Neural crest cell (in vitro differentiated cells): ENCODE measurements around the gene LGI1. TPM values are rescaled to one million over a fixed set of nuclear protein-coding genes. Genes with fewer than 3 reads are reported as not detected.

ENCODE experiments used
- DNase-seq: peaks from one replicate; pipeline ENCODE4 v3.0.0; 2021; ENCODE audit warnings: low read depth, mixed read lengths, low spot score
- H3K27ac Mint-ChIP-seq: one replicate; pipeline ENCODE4 v1.8.0; 2021; ENCODE audit warnings: mild to moderate bottlenecking, mixed read lengths; ENCODE audit not compliant: unreplicated experiment
- H3K27me3 Mint-ChIP-seq: 2 replicates; pipeline ENCODE4 v1.8.0; 2021; ENCODE audit warnings: low read depth, mild to moderate bottlenecking, mixed read lengths
- H3K36me3 Mint-ChIP-seq: 2 replicates; pipeline ENCODE4 v1.8.0; 2021; ENCODE audit warnings: low read depth, mild to moderate bottlenecking, mixed read lengths
- H3K4me1 Mint-ChIP-seq: 2 replicates; pipeline ENCODE4 v1.8.0; 2021; ENCODE audit warnings: mixed read lengths
- H3K4me3 Mint-ChIP-seq: one replicate; pipeline ENCODE4 v1.8.0; 2021; ENCODE audit warnings: mild to moderate bottlenecking, mixed read lengths
- H3K9me3 Mint-ChIP-seq: 2 replicates; pipeline ENCODE4 v1.8.0; 2021; ENCODE audit warnings: mixed read lengths
- long read RNA-seq: library from polyadenylated mRNA; unstranded; transcript quantifications from one replicate; pipeline ENCODE4 v2.0.0, GENCODE V29; 2020
- total RNA-seq: library from RNA; stranded (reverse); gene quantifications from 2 replicates; pipeline ENCODE4 v1.2.1, GENCODE V29; 2021
- TF ChIP-seq, protein P1 (sequence below): fragments of 200-600 bp; sonication (generic); conservative IDR thresholded peaks from 2 replicates; pipeline ENCODE4 v1.5.0; 2021; ENCODE audit warnings: antibody characterized with exemption, mild to moderate bottlenecking

Gene LGI1
- 22.6 and 23.6 TPM in 2 replicates for total RNA-seq
- long read RNA-seq, full-length matches to known transcripts, result 84 of 95 reads
- long read RNA-seq, partial matches to known transcripts, result 3 of 95 reads
- long read RNA-seq, other reads (novel, unspliced or antisense), result 8 of 95 reads

DNA sequence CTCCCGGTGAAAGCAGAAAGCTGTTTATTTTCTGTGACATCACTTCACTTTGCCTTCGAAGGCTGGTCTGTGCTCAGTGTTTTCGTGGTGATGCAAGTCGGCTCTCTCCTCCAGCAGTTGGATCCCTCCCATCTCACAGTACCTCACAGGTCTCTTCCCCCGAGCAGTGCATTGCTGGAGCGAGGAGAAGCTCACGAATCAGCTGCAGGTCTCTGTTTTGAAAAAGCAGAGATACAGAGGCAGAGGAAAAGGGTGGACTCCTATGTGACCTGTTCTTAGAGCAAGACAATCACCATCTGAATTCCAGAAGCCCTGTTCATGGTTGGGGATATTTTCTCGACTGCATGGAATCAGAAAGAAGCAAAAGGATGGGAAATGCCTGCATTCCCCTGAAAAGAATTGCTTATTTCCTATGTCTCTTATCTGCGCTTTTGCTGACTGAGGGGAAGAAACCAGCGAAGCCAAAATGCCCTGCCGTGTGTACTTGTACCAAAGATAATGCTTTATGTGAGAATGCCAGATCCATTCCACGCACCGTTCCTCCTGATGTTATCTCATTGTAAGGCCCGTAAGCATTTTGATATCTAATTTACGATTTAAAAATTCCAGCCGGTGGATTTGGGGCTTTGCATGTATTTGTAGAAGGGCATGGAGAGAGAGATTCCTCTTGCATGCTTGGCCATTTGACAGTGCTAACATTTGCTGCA lies at the start of gene LGI1:
LGI1 (plus strand) TSS at position 136 of the 707 bp plus-strand sequence; CDS start at position 345, 209 bp downstream.
- Mint-ChIP-seq H3K9me3 (no peaks in the 10 kb centered on the region), H3K27me3 (peaks cover 18% of the 10 kb centered on the region)
- DNase-seq, result no peak

DNA sequence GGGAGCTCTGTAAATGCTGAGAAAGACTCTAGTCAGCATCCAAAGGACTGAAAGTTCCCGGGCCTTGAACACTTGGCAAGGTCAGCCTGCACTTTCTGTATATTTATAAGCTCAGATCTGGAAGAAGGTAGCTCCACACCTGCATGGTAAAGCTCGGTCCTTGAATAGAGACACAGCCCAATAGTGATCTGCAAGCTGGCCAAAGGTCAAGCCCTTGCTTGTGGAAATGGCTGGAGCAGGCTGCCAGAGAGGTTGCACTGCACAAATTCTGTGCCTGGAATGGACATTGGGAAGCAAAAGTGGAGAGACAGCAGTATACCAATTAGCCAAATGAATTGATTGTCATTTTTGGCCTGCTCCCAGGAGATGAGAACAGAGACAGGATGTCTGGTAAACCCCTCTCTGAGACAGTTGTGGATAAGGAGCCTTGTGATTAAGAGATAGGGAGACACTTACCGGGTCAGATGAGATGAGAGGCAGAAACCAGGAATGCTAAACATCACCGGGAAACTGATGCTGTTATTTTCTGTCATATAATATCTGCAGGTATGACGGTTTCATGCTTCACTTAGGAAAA lies 47.3 kb upstream of the LGI1 start:
- H3K4me1 Mint-ChIP-seq, result no peaks in the 10 kb centered on the region
- H3K4me3 Mint-ChIP-seq, result no peak overlapping the region
- TF ChIP-seq, protein P1, sequence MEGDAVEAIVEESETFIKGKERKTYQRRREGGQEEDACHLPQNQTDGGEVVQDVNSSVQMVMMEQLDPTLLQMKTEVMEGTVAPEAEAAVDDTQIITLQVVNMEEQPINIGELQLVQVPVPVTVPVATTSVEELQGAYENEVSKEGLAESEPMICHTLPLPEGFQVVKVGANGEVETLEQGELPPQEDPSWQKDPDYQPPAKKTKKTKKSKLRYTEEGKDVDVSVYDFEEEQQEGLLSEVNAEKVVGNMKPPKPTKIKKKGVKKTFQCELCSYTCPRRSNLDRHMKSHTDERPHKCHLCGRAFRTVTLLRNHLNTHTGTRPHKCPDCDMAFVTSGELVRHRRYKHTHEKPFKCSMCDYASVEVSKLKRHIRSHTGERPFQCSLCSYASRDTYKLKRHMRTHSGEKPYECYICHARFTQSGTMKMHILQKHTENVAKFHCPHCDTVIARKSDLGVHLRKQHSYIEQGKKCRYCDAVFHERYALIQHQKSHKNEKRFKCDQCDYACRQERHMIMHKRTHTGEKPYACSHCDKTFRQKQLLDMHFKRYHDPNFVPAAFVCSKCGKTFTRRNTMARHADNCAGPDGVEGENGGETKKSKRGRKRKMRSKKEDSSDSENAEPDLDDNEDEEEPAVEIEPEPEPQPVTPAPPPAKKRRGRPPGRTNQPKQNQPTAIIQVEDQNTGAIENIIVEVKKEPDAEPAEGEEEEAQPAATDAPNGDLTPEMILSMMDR, result no peak
- no peak overlapping the region for H3K27ac Mint-ChIP-seq
- peaks cover 4% of the 10 kb centered on the region for H3K9me3 Mint-ChIP-seq
- H3K27me3 Mint-ChIP-seq, result no peaks in the 10 kb centered on the region
- no peak for DNase-seq
- no peaks in the 10 kb centered on the region for H3K36me3 Mint-ChIP-seq

More for the DNA sequence above, at the start of gene LGI1:
- H3K27ac Mint-ChIP-seq, result peak within 1 kb of the TSS; percentile 93
- peak within 1 kb of the TSS; percentile 93 for H3K4me3 Mint-ChIP-seq
- H3K4me1 Mint-ChIP-seq, result peaks cover 80% of the 10 kb centered on the region
- TF ChIP-seq, protein P1, result no peak
- H3K36me3 Mint-ChIP-seq, result no peaks in the 10 kb centered on the region

DNA sequence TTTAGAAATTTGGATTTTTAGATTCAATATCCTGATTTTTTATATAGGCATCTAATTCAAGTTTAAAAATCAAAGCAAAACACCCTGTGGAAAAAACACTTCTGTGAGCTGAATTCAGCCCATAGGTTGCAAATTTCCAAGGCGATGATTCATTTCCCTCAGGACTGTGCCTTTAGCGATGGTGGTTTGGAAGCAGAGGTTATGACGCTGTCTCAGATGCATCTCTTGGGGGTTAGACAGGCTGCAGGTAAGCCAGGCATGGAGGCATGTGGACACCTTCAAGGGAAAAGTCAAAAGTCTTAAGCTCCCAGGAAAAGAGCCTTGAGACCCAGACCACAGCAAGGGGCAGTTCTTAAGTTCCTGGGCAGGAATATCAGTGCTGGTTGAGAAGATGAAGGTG lies 45.8 kb upstream of the LGI1 start:
- TF ChIP-seq, protein P1, result no peak
- no peak for DNase-seq
- Mint-ChIP-seq H3K27ac (no peak overlapping the region), H3K36me3 (no peaks in the 10 kb centered on the region), H3K4me1 (no peaks in the 10 kb centered on the region), H3K9me3 (peaks cover 4% of the 10 kb centered on the region), H3K27me3 (no peaks in the 10 kb centered on the region), H3K4me3 (no peak overlapping the region)

DNA sequence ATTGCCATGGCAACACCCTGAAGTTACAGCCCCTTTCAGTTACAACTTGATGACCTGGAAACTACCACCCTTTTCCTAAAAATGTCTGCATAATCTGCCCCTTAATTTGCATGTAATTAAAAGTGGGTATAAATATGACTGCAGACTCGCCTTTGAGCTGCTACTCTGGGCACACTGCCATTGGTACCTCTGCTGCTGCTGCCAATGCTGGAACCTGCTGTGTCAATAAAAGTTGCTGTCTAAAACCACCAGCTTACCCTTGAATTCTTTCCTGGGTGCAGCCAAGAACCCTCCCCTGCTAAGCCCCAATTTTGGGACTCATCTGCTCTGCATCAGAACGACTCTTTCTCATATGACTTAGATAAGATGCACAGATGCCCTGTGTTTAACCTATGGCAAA lies 45.1 kb upstream of the LGI1 start:
- Mint-ChIP-seq H3K4me1 (no peaks in the 10 kb centered on the region), H3K9me3 (peaks cover 4% of the 10 kb centered on the region), H3K4me3 (no peak overlapping the region), H3K27ac (no peak overlapping the region), H3K27me3 (no peaks in the 10 kb centered on the region), H3K36me3 (no peaks in the 10 kb centered on the region)
- TF ChIP-seq, protein P1, result no peak
- no peak for DNase-seq

DNA sequence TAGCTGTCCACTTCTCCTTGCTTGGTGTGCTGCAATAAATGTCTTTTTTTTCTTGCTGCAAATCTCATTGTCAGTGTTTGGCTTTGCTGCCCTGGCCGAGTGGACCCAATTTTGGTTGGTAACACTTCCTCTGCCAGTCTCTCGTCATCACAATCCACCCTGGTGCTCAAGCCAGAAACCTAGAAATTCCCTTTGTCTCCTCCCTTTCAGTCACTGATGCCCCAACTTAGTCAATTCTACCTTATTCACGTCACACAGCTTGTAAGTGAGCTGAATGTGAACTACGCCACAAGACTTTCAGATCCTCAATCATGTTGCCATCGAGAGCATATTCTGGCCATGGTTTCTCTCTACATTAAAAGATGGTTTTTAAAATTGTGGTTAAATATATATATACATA lies 42.4 kb upstream of the LGI1 start:
- no peak overlapping the region for H3K4me3 Mint-ChIP-seq
- no peaks in the 10 kb centered on the region for H3K36me3 Mint-ChIP-seq
- TF ChIP-seq, protein P1, result no peak
- H3K27ac Mint-ChIP-seq, result no peak overlapping the region
- H3K9me3 Mint-ChIP-seq, result peaks cover 4% of the 10 kb centered on the region
- H3K4me1 Mint-ChIP-seq, result peaks cover 15% of the 10 kb centered on the region
- DNase-seq, result no peak
- H3K27me3 Mint-ChIP-seq, result no peaks in the 10 kb centered on the region
